IMR-90 (cell line): Measurements from ENCODE around the gene DNTTIP2.
"Not testable (repeated sequence)": the region's sequence is repeated elsewhere in the genome, so short reads cannot be mapped to it uniquely, and the experiment has no call there.

Experiments
- BHLHE40 ChIP-seq: fragments of 150-350 bp; IDR thresholded peaks from 2 replicates; pipeline ENCODE4 v1.6.1; 2016; ENCODE audit warnings: mild to moderate bottlenecking, low read depth, low read length
- MXI1 ChIP-seq: IDR thresholded peaks from 2 replicates; pipeline ENCODE4 v1.6.1; 2012; ENCODE audit warnings: low read depth, mild to moderate bottlenecking, low read length, moderate library complexity, borderline replicate concordance
- POLR2A ChIP-seq: IDR thresholded peaks from 2 replicates; pipeline ENCODE4 v1.6.1; 2012; ENCODE audit warnings: mild to moderate bottlenecking, low read depth, low read length
- RAD21 ChIP-seq: IDR thresholded peaks from 2 replicates; pipeline ENCODE4 v1.6.1; 2012; ENCODE audit warnings: low read length, improper control_type of control experiment
- RCOR1 ChIP-seq: IDR thresholded peaks from 2 replicates; pipeline ENCODE4 v1.6.1; 2012; ENCODE audit warnings: mild to moderate bottlenecking, low read length, improper control_type of control experiment; ENCODE audit not compliant: insufficient replicate concordance
- TF ChIP-seq, protein P1 (sequence below): conservative IDR thresholded peaks from 2 replicates; pipeline ENCODE4 v1.5.1; 2012; ENCODE audit warnings: mild to moderate bottlenecking, low read depth, low read length, improper control_type of control experiment

DNA sequence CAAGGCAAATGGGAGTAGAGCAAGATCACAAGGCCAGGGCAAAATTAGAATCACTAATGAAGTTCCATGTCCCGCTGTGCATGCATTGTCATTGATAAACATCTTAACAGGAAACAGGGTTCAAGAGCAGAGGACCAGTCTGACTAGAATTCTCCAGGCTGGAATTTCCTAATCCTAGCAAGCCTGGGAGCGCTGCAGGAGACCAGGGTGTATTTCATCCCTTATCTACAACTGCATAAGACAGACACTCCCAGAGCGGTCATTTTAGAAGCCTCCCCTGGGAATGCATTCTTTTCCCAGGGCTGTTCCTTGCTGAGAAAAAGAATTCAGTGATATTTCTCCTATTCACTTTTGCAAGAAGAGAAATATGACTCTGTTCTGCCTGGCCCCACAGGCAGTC lies 45.7 kb downstream of the DNTTIP2 start:
- TF ChIP-seq, protein P1, sequence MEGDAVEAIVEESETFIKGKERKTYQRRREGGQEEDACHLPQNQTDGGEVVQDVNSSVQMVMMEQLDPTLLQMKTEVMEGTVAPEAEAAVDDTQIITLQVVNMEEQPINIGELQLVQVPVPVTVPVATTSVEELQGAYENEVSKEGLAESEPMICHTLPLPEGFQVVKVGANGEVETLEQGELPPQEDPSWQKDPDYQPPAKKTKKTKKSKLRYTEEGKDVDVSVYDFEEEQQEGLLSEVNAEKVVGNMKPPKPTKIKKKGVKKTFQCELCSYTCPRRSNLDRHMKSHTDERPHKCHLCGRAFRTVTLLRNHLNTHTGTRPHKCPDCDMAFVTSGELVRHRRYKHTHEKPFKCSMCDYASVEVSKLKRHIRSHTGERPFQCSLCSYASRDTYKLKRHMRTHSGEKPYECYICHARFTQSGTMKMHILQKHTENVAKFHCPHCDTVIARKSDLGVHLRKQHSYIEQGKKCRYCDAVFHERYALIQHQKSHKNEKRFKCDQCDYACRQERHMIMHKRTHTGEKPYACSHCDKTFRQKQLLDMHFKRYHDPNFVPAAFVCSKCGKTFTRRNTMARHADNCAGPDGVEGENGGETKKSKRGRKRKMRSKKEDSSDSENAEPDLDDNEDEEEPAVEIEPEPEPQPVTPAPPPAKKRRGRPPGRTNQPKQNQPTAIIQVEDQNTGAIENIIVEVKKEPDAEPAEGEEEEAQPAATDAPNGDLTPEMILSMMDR, result not testable (repeated sequence)
- TF ChIP-seq POLR2A, RAD21, BHLHE40, MXI1, RCOR1: not testable (repeated sequence)
